SK-N-SH (cell line): ENCODE measurements around the gene GDPD1. TPM values are rescaled to one million over a fixed set of nuclear protein-coding genes. Genes with fewer than 3 reads are reported as not detected.

Experiments
- CTCF ChIA-PET: fragments of 300-600, 350-600 bp; formaldehyde crosslinking; extraction: SDS; loops from one replicate; lab custom pipeline; 2021; lab: Yijun Ruan, JAX
- POLR2A ChIA-PET: fragments of 350-600 bp; sonication (Branson Sonifier 250); formaldehyde crosslinking; extraction: SDS; loops from one replicate; lab custom pipeline; 2020; ENCODE audit warnings: antibody characterized with exemption, inconsistent platforms; lab: Yijun Ruan, JAX
- DNase-seq: peaks from one replicate; pipeline ENCODE4 v3.0.0; 2012
- H2AFZ ChIP-seq: fragments of 200-600 bp; sonication (generic); 2 replicates; pipeline ENCODE4 v1.8.1; 2016; ENCODE audit warnings: antibody characterized with exemption, mild to moderate bottlenecking, low read depth
- H3F3A ChIP-seq: fragments of 200-600 bp; sonication (generic); replicated peaks from 2 replicates; pipeline ENCODE3; 2016; ENCODE audit warnings: antibody characterized with exemption, mild to moderate bottlenecking; ENCODE audit not compliant: insufficient read depth
- H3K27ac ChIP-seq, 2 experiments: fragments of 200-500 bp in 1 of 2; fragments of 200-600 bp in 1 of 2; sonication (Bioruptor generic) in 1 of 2; sonication (generic), shearing (Covaris generic) in 1 of 2; 2 replicates each; pipeline versions ENCODE4 v1.5.1 to v1.6.1; 2014 to 2016; ENCODE audit warnings: low read depth in 2 of 2, inconsistent platforms in 1 of 2, low read length in 1 of 2, mild to moderate bottlenecking in 1 of 2, mixed read lengths in 1 of 2
- H3K27me3 ChIP-seq: fragments of 200-600 bp; sonication (generic), shearing (Covaris generic); 2 replicates; pipeline ENCODE4 v1.6.1; 2016; ENCODE audit warnings: mixed run types; ENCODE audit not compliant: insufficient read depth
- H3K36me3 ChIP-seq, 2 experiments: fragments of 200-500 bp in 1 of 2; fragments of 200-600 bp in 1 of 2; sonication (Bioruptor generic) in 1 of 2; sonication (generic) in 1 of 2; replicated peaks in 1 of 2; 2 replicates each; pipeline versions ENCODE3 to v1.5.1; 2014 to 2016; ENCODE audit warnings: low read length in 1 of 2, mild to moderate bottlenecking in 1 of 2; ENCODE audit not compliant: insufficient read depth in 2 of 2, control insufficient read depth in 1 of 2
- H3K4me1 ChIP-seq, 2 experiments: fragments of 200-500 bp in 1 of 2; fragments of 200-600 bp in 1 of 2; sonication (Bioruptor generic) in 1 of 2; sonication (generic), shearing (Covaris generic) in 1 of 2; 2 replicates each; pipeline versions ENCODE4 v1.5.1 to v1.6.1; 2014 to 2016; ENCODE audit warnings: low read depth in 1 of 2, low read length in 1 of 2, mixed run types in 1 of 2; ENCODE audit not compliant: insufficient read depth in 2 of 2, control insufficient read depth in 1 of 2
- H3K4me2 ChIP-seq: fragments of 200-600 bp; sonication (generic), shearing (Covaris generic); 2 replicates; pipeline ENCODE4 v1.6.1; 2017; ENCODE audit warnings: mixed run types
- H3K4me3 ChIP-seq, 2 experiments: fragments of 200-500 bp in 1 of 2; fragments of 200-600 bp in 1 of 2; sonication (Bioruptor generic) in 1 of 2; sonication (generic), shearing (Covaris generic) in 1 of 2; 2 replicates each; pipeline versions ENCODE4 v1.5.1 to v1.8.1; 2014 to 2016; ENCODE audit warnings: low read depth in 2 of 2, inconsistent platforms in 1 of 2, low read length in 1 of 2, mild to moderate bottlenecking in 1 of 2, mixed read lengths in 1 of 2, moderate library complexity in 1 of 2
- H3K79me2 ChIP-seq: fragments of 200-600 bp; sonication (generic); 2 replicates; pipeline ENCODE4 v1.8.1; 2017; ENCODE audit warnings: mild to moderate bottlenecking; ENCODE audit not compliant: insufficient read depth
- H3K9ac ChIP-seq: fragments of 200-600 bp; sonication (generic); 2 replicates; pipeline ENCODE4 v1.6.1; 2017; ENCODE audit warnings: mixed run types
- H3K9me2 ChIP-seq: fragments of 200-600 bp; sonication (generic); 2 replicates; pipeline ENCODE4 v1.6.1; 2017; ENCODE audit warnings: mixed run types
- H3K9me3 ChIP-seq: fragments of 200-600 bp; sonication (generic); 2 replicates; pipeline ENCODE4 v1.6.1; 2017; ENCODE audit warnings: mixed run types, mild to moderate bottlenecking, moderate library complexity
- H4K20me1 ChIP-seq: fragments of 200-600 bp; sonication (generic); 2 replicates; pipeline ENCODE4 v1.6.1; 2017; ENCODE audit warnings: mild to moderate bottlenecking, mixed run types; ENCODE audit not compliant: insufficient read depth
- CHD2 ChIP-seq: fragments of 150-350 bp; IDR thresholded peaks from 2 replicates; pipeline ENCODE4 v1.6.1; 2018; ENCODE audit warnings: low read length; ENCODE audit not compliant: partially characterized antibody
- ELF1 ChIP-seq: IDR thresholded peaks from 2 replicates; pipeline ENCODE4 v1.4.0; 2012
- EP300 ChIP-seq, 2 experiments: IDR thresholded peaks; 2 replicates each; pipeline versions ENCODE4 v1.4.0 to v1.6.1; 2012; ENCODE audit warnings: borderline replicate concordance in 1 of 2, low read depth in 1 of 2, low read length in 1 of 2
- FOSL2 ChIP-seq: IDR thresholded peaks from 2 replicates; pipeline ENCODE4 v1.4.0; 2012; ENCODE audit warnings: low read depth, mild to moderate bottlenecking, moderate library complexity, borderline replicate concordance
- GABPA ChIP-seq: IDR thresholded peaks from 2 replicates; pipeline ENCODE4 v1.4.0; 2012; ENCODE audit warnings: low read depth, mild to moderate bottlenecking
- GATA2 ChIP-seq: sonication (generic); formaldehyde crosslinking; IDR thresholded peaks from 2 replicates; pipeline ENCODE4 v1.5.0; 2020; ENCODE audit warnings: mild to moderate bottlenecking, missing genetic modification reagents
- IRF3 ChIP-seq: fragments of 150-350 bp; IDR thresholded peaks from 2 replicates; pipeline ENCODE4 v1.6.1; 2016; ENCODE audit warnings: mild to moderate bottlenecking, low read depth, low read length
- JUND ChIP-seq: IDR thresholded peaks from 2 replicates; pipeline ENCODE4 v1.4.0; 2012
- MEF2A ChIP-seq: IDR thresholded peaks from 2 replicates; pipeline ENCODE4 v1.4.0; 2012; ENCODE audit warnings: low read depth, borderline replicate concordance
- MXI1 ChIP-seq: IDR thresholded peaks from 2 replicates; pipeline ENCODE4 v1.6.1; 2012; ENCODE audit warnings: mild to moderate bottlenecking, low read depth, low read length, improper control_type of control experiment
- NFIC ChIP-seq: IDR thresholded peaks from 2 replicates; pipeline ENCODE4 v1.4.0; 2012; ENCODE audit warnings: borderline replicate concordance
- NRF1 ChIP-seq: IDR thresholded peaks from 2 replicates; pipeline ENCODE4 v1.6.1; 2012; ENCODE audit warnings: low read depth, mild to moderate bottlenecking, low read length
- PBX3 ChIP-seq: IDR thresholded peaks from 2 replicates; pipeline ENCODE4; 2012
- POLR2AphosphoS5 ChIP-seq: IDR thresholded peaks from 2 replicates; pipeline ENCODE4 v1.6.1; 2012; ENCODE audit warnings: low read depth, low read length
- RCOR1 ChIP-seq: fragments of 150-350 bp; IDR thresholded peaks from 2 replicates; pipeline ENCODE4 v1.6.1; 2017; ENCODE audit warnings: antibody characterized with exemption, low read length
- RFX5 ChIP-seq: IDR thresholded peaks from 2 replicates; pipeline ENCODE4 v1.6.1; 2012; ENCODE audit warnings: mild to moderate bottlenecking, improper control_type of control experiment, low read length
- RXRA ChIP-seq: IDR thresholded peaks from 2 replicates; pipeline ENCODE4 v1.4.0; 2012; ENCODE audit warnings: low read depth, mild to moderate bottlenecking, borderline replicate concordance
- SMC3 ChIP-seq: IDR thresholded peaks from 2 replicates; pipeline ENCODE4 v1.6.1; 2012; ENCODE audit warnings: low read depth, low read length, improper control_type of control experiment
- TAF1 ChIP-seq: IDR thresholded peaks from 2 replicates; pipeline ENCODE4 v1.6.1; 2012; ENCODE audit warnings: low read depth, mild to moderate bottlenecking, low read length, moderate library complexity, borderline replicate concordance
- TCF12 ChIP-seq: IDR thresholded peaks from 2 replicates; pipeline ENCODE4 v1.4.0; 2012
- TEAD4 ChIP-seq: IDR thresholded peaks from 2 replicates; pipeline ENCODE4 v1.4.0; 2012; ENCODE audit warnings: mild to moderate bottlenecking, borderline replicate concordance; ENCODE audit not compliant: insufficient read depth
- USF2 ChIP-seq: fragments of 150-350 bp; IDR thresholded peaks from 2 replicates; pipeline ENCODE4 v1.6.1; 2017; ENCODE audit warnings: antibody characterized with exemption, low read length, low read depth, borderline replicate concordance
- ZBTB33 ChIP-seq: IDR thresholded peaks from 2 replicates; pipeline ENCODE4 v1.4.0; 2012; ENCODE audit warnings: low read depth, borderline replicate concordance
- WGBS: methylation state at CpG from one replicate; pipeline ENCODE4 v1.1.6; 2017; ENCODE audit warnings: low lambda C conversion rate; 5-methylcytosine and 5-hydroxymethylcytosine counted together
- polyA plus RNA-seq, 3 experiments: library from polyadenylated mRNA; depleted of rRNA; stranded (reverse); fragments of >200 nt; gene quantifications; 2 replicates each; pipeline ENCODE4 v1.2.3, GENCODE V29; 2012
- TF ChIP-seq, protein P1 (sequence below): IDR thresholded peaks from 2 replicates; pipeline ENCODE4 v1.4.0; 2012; ENCODE audit warnings: low read depth, borderline replicate concordance

The GDPD1 gene
- polyA plus RNA-seq, 1 of the 3 experiments (the other 2 are of a cell fraction), result 1.5 TPM

- no peak overlapping the region for H3K27ac ChIP-seq
- peaks cover 22% of the 10 kb centered on the region; the same call in 1 of the 2 replicates for H3K79me2 ChIP-seq
- no peaks in the 10 kb centered on the region for H3F3A ChIP-seq
- no peaks in the 10 kb centered on the region for H4K20me1 ChIP-seq
- ChIA-PET POLR2A (interaction anchor here (1.4 kb wide), 1 partner anchor 9 kb away, joined by 3 read pairs; no protein-coding TSS in a partner anchor), CTCF (interaction anchor here (0.6 to 1.7 kb wide), 3 partner anchors 9 to 22 kb away, joined by 3 to 6 read pairs (median 3); no protein-coding TSS in a partner anchor)
- no peaks in the 10 kb centered on the region for H3K9me2 ChIP-seq
- H3K27me3 ChIP-seq, result no peaks in the 10 kb centered on the region
- no peaks in the 10 kb centered on the region for H3K9me3 ChIP-seq
- DNase-seq, result no peak
- no peak overlapping the region for H3K9ac ChIP-seq
- no peak overlapping the region for H3K4me3 ChIP-seq
- TF ChIP-seq GATA2 (no peak), MEF2A (no peak), JUND (no peak), RXRA (no peak), ZBTB33 (no peak), USF2 (no peak), MXI1 (no peak), POLR2AphosphoS5 (no peak), FOSL2 (no peak), NRF1 (no peak), RCOR1 (no peak), GABPA (no peak), ELF1 (no peak), CHD2 (no peak), TEAD4 (no peak), RFX5 (no peak)
- TF ChIP-seq, protein P1, sequence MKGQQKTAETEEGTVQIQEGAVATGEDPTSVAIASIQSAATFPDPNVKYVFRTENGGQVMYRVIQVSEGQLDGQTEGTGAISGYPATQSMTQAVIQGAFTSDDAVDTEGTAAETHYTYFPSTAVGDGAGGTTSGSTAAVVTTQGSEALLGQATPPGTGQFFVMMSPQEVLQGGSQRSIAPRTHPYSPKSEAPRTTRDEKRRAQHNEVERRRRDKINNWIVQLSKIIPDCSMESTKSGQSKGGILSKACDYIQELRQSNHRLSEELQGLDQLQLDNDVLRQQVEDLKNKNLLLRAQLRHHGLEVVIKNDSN, result no peak
- peaks cover 0 to 19% of the 10 kb centered on the region in 2 experiments for H3K36me3 ChIP-seq
- no peak overlapping the region for H2AFZ ChIP-seq
- H3K4me1 ChIP-seq, result no peaks in the 10 kb centered on the region
- H3K4me2 ChIP-seq, result no peak overlapping the region
These were observed 34.3 kb upstream of the GDPD1 start for GRCh38 chr17:59185997-59186396.

DNA sequence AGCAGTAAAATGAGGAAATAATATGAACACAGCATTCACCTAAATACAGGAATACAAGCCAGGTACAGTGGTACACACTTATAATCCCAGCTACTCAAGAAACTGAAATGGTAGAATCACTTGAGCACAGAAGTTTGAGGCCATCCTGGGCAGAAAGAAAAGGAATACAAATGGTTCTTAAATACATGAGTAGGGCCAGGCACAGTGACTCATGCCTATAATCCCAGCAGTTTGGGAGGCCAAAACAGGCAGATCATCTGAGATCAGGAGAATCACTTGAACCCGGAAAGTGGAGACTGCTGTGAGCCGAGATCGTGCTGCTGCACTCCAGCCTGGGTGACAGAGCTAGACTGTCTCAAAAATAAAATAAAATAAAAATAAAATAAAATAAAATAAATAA, 33.5 kb upstream of the GDPD1 start:
- no peak for DNase-seq
- H3K79me2 ChIP-seq, result peaks cover 22% of the 10 kb centered on the region; the same call in 1 of the 2 replicates
- H2AFZ ChIP-seq, result no peak overlapping the region
- H3K4me1 ChIP-seq, result no peaks in the 10 kb centered on the region
- H3K9me3 ChIP-seq, result no peaks in the 10 kb centered on the region
- no peaks in the 10 kb centered on the region for H3K27me3 ChIP-seq
- H3K36me3 ChIP-seq, result peaks cover 0 to 19% of the 10 kb centered on the region in 2 experiments
- CTCF ChIA-PET, result interaction anchor here (0.6 to 1.7 kb wide), 3 partner anchors 9 to 23 kb away, joined by 3 to 6 read pairs (median 3); no protein-coding TSS in a partner anchor
- H3K27ac ChIP-seq, result no peak overlapping the region
- H3K4me3 ChIP-seq, result no peak overlapping the region
- no peak overlapping the region for H3K4me2 ChIP-seq
- no peaks in the 10 kb centered on the region for H4K20me1 ChIP-seq
- no peak overlapping the region for H3K9ac ChIP-seq
- WGBS, result 98% methylated on average over 3 of the region's 3 CpGs
- no peaks in the 10 kb centered on the region for H3F3A ChIP-seq
- no peaks in the 10 kb centered on the region for H3K9me2 ChIP-seq
- POLR2A ChIA-PET, result no interaction called here
- TF ChIP-seq TAF1, result no peak
- no peak for TF ChIP-seq JUND
- TF ChIP-seq PBX3, result no peak
- no peak for TF ChIP-seq RXRA
- TF ChIP-seq SMC3, result no peak
- TF ChIP-seq NFIC, result no peak
- TF ChIP-seq NRF1, result no peak
- no peak for TF ChIP-seq IRF3
- no peak for TF ChIP-seq EP300 (IDR thresholded peaks at IDR 0.05; ENCODE audit: borderline replicate concordance in 1 of 2, low read depth in 1 of 2, low read length in 1 of 2)
- no peak for TF ChIP-seq TCF12
